GM21737 (cell line): ENCODE results near the gene AHNAK2.
"Not testable (repeated sequence)": the region's sequence is repeated elsewhere in the genome, so short reads cannot be mapped to it uniquely, and the experiment has no call there.

Source experiments
- ATAC-seq: cut with Tn5 transposase; IDR thresholded peaks from one replicate; pipeline ENCODE4 v1.9.1; 2021; ENCODE audit warnings: mild to moderate bottlenecking, moderate library complexity; ENCODE audit not compliant: unreplicated experiment

The AHNAK2 gene

GRCh38 chr14:104954746-104955395 is 23.3 kb downstream of the AHNAK2 start:
- no peak for ATAC-seq

GRCh38 chr14:104953896-104954656 is 24.1 kb downstream of the AHNAK2 start:
- ATAC-seq = no peak

- ATAC-seq = no peak
Measured at GRCh38 chr14:104953097-104953496, 25.1 kb downstream of the AHNAK2 start.

GRCh38 chr14:104951863-104952657 is 26.1 kb downstream of the AHNAK2 start:
- not testable (repeated sequence) for ATAC-seq

- ATAC-seq = not testable (repeated sequence)
Measured at GRCh38 chr14:104950701-104951100, 27.5 kb downstream of the AHNAK2 start.

GRCh38 chr14:104950021-104950420 is 28.2 kb downstream of the AHNAK2 start:
- ATAC-seq = no peak

- not testable (repeated sequence) for ATAC-seq
Measured at GRCh38 chr14:104949406-104949955, 28.7 kb downstream of the AHNAK2 start.

- ATAC-seq = no peak
Measured at GRCh38 chr14:104948736-104949031, 29.5 kb downstream of the AHNAK2 start.

GRCh38 chr14:104947881-104948735 is 30.1 kb downstream of the AHNAK2 start:
- not testable (repeated sequence) for ATAC-seq

- not testable (repeated sequence) for ATAC-seq
Measured at GRCh38 chr14:104947201-104947600, 31.0 kb downstream of the AHNAK2 start.

- ATAC-seq = not testable (repeated sequence)
Measured at GRCh38 chr14:104945986-104946965, 31.9 kb downstream of the AHNAK2 start.

GRCh38 chr14:104945266-104945665 is 32.9 kb downstream of the AHNAK2 start:
- ATAC-seq = not testable (repeated sequence)

GRCh38 chr14:104944436-104945205 is 33.6 kb downstream of the AHNAK2 start:
- ATAC-seq = not testable (repeated sequence)

- ATAC-seq = not testable (repeated sequence)
Measured at GRCh38 chr14:104944016-104944308, 34.2 kb downstream of the AHNAK2 start.

- ATAC-seq = not testable (repeated sequence)
Measured at GRCh38 chr14:104943216-104944015, 34.8 kb downstream of the AHNAK2 start.

GRCh38 chr14:104942586-104942985 is 35.6 kb downstream of the AHNAK2 start:
- ATAC-seq = no peak

- no peak for ATAC-seq
Measured at GRCh38 chr14:104941508-104942365, 36.4 kb downstream of the AHNAK2 start.
